Activated CD4-positive, CD25-positive, alpha-beta regulatory T cell treated with anti-CD3 and anti-CD28 coated beads, Interleukin-2, amount 50 U/mL, for 24 hours (primary cell): ENCODE measurements around the gene PKMYT1.

ENCODE experiments used
- ATAC-seq, 2 donors: fragments of 150-1000 bp; cut with Tn5 transposase; one replicate each; pipeline ENCODE4 v1.10.0; 2021; ENCODE audit warnings: mild to moderate bottlenecking in 1 of 2, moderate library complexity in 1 of 2

The PKMYT1 gene

DNA sequence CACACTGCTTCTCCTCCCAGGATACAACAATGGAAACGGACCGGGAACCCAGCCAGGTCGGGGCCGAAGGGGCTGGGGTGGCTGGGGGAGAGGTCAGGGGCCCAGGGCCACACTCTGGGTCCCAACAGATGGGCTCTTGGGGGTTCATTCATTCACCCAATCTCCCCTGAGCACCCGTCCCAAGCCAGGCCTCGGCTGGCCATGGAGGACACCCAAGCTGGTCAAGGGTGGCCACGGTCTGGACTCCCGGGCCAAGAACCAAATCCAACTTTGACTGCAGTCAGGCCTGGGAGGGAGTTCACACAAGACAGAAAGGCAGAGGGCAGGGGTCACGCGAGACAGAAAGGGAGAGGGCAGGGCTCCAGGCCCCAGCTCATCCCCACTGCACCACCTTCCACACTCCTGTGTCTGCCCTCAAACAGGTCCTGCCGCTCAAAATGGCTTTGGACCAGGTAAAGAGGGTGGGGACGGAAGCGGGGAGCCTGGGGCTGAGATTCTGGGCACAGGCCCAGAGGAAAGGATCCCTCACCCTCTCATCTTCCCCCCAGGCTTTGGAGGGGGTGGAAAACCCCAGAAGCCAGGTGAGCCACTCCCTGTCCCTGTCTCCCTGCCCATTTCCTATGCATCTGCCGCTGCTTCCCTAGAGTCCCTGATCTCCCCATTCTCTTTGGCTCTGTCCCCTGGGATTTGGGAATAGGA lies 12.3 kb upstream of the PKMYT1 start:
- ATAC-seq: no peak

DNA sequence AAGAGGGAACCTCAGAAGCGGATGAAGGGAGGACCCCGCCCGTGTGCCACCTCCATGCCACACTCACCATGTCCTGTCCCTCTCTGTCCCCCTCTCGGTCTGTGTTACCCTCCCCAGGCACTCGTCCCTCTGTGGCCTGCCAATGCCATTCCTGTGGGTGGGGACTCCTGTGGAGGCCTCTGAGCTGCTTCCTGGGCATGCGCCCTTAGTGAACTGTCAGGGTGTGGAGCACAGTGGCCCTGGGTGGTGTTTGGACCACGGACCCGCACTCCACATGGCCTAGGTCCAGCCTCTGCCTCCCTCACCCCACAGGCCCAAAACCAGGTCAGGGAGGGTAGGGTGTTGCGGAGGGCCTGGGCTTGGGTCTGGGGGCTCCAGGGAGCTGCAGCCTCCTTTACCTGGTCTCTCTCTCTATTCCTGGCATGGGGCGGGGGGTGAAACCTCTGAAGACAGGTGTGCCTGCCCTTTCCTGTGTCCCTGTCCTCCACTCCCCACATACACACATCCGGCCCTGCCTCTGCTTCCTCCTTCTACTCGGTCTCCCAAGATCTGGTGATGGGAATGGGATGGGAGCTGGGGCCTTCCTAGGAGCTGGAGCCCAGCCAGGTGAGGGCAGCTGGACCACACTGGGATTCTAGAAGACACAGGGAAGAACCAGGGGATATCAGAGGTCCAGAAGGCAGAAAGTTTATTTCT lies 11.5 kb upstream of the PKMYT1 start:
- ATAC-seq: no peak

DNA sequence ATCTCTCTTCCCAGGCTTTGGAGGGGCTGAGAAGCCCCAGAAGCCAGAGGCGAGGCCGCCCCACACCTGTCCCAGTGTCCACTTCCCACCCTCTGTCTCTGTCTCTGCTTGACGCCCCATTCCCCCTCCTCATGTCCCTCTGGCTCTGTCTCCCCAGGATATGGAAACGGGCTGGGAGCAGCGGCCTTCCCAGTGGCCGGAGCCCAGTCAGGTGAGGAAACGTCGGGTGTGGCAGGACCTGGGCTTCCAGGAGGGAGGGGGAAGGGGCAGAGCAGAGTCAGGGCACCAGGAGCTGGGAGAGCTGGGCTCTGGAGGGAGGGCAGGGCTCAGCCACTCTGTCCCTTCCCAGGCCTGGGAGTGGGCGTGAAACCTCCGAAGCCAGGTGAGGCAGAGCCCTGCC lies 10.6 kb upstream of the PKMYT1 start:
- no peak for ATAC-seq

DNA sequence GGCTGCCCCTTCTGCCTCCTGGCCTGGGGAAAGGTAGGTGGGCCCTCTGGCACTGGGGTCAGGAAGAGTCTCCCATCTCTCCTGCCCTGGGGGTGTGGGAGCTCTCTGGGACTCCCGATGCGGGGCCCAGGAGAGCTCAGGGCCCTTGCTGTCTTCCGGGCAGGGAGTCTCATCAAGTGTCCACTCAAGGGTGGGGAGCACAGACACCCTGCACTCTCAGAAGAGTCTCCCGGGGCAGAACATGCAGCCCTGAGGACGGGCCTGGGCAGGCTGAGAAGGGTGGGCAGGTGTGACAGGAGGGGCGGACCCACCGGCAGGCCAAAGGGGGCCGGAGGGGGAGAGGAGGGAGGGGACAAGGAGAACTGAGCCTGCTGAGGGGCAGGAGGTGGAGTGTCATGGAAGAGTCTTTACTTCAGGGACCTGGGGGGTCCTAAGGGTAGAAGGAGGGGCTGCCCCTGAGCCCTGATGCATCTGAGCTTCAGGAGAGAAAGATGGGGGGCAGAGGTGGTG lies 8.4 kb upstream of the PKMYT1 start:
- no peak for ATAC-seq

DNA sequence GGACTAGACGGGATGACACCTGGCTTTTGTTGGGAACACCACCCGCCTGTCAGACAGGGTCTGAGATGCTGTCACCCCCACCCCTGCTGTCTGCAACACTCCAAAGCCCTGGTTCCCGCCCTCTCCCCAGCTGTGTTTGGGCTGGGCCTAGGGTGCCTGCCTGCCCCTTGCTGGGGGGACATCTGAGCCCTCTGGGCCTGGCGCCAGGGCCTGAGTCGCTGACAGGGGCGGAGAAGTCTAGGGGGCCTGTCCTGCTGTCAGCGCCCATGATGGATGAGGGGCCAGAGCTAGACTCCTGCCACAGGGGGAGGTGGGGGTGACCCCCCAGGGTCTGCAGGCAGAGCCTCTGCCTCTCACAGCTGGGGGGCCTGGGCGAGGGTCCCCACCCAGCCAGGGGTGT lies 7.6 kb upstream of the PKMYT1 start:
- no peak for ATAC-seq

DNA sequence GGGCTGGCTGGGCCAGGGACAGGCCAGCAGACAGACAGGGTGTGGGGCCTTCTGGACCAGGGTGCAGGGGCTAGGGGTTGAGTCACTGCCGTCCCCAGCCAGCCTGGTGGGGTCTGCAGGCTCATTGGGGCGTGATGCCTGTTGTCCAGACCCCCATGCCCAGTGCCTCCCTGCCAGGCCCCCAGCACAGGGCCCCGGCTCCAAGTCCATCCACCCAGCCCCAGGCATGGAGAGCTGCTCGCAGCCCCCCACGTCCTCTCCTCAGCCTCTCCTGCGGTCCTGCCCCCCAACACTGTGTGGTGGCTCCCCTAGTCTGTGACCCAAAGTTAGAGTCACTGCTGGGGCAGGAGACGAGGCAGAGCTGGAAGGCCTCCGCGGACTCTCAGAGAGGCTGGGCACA lies 7.0 kb upstream of the PKMYT1 start:
- no peak for ATAC-seq

DNA sequence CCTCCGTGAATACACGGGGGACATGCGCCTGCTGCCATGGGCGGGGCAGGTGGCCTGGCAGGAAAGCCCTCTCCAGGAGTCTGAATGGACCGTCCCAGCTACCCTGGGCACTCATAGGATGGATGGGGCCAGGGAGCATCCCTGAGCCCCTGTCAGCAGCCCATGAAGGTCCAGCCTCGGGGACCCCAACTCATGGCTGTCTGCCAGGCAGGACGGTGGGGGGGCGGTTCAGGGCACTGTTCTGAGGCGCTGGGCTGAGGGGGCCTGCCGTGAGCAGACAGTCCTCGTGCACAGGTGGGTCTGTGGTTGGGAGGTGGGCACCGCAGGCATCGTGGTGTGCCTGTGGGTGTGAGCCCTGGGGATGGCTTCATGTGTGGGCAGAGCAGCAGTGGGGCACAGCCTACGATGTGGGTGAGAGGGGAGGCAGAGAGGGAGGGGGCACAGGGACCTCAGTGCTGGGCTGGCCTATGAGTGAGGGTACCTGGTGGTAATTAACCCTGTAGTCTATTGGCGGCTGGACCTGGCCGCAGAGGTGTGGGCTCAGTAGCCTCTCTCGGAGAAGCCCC lies 6.5 kb upstream of the PKMYT1 start:
- ATAC-seq: no peak

DNA sequence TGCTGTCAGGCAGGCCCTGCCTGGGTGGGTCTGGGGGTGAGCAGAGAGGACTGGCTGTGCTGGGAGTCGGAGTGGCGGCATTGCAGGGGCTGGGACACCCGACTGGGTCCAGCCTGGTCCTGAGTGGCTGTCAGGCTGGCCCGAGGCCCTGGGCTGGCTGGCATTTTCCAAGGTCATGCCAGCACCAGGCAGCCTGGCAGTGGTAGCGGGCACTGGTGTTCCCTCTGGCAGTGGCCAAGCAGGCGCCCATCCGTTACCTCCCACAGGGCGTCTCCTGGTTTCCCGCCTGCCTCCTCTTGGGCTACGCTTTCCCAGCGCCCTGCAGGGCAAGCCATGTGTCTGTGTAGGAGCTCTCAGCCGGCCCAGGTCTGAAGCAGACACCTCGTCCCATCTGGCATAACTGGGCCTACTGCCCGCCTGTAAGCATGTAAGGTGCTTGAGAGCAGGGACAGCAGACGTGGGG lies 5.7 kb upstream of the PKMYT1 start:
- ATAC-seq: no peak

DNA sequence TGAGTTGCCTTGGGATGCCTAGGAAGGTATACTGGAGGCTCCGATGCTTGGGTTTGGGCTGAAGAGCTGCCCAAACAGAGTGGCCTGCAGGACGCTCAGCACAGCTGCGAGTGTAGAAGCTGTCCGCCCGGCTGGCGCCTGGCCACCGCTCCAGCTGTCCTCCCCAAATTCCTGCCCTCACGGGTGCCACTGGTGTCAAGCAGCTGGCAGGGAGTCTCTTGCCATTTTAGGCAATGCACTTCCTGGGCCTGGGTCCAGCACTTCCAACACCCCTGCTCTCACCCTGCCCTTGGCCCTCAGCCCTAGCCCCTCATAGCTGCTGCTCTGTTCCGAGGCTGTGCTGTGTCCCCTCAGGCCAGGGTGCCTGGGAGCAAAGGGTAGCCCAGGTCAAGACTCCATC lies 5.2 kb upstream of the PKMYT1 start:
- no peak for ATAC-seq

DNA sequence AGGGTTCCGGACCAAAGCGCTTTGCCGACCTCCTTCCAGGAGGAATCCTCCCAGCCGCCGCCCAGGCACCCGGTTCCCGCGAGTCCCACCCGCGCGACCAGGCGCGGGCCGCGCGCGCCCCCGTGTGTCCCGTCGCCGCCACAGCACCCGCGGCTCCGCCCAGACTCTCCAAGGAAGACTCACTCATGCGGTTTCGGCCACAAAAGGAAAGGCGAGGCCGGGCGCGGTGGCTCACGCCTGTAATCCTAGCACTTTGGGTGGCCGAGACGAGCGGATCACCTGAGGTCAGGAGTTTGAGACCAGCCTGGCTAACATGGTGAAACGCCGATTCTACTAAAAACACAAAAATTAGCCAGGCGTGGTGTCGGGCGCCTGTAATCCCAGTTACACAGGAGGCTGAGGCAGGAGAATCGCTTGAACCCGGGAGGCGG lies 3.5 kb upstream of the PKMYT1 start:
- peak; percentile 58 to 61 for ATAC-seq

DNA sequence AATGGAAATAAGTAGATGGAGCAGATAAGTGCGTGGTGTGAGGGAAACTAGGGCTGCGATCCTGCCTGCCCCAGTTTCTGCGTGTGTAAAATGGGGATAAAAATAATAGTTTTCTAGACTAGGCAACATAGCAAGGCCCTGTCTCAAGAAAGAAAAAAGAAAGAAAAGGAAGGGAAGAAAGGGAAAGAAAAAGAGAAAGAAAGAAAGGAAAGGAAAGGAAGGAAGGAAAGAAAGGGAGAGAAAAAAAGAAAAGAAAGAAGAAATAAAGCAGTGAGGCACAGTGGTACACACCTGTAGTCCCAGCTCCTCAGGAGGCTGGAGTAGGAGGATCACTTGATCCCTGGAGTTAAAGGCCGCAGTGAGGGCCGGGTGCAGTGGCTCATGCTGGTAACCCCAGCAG lies 2.2 kb upstream of the PKMYT1 start:
- ATAC-seq: no peak

DNA sequence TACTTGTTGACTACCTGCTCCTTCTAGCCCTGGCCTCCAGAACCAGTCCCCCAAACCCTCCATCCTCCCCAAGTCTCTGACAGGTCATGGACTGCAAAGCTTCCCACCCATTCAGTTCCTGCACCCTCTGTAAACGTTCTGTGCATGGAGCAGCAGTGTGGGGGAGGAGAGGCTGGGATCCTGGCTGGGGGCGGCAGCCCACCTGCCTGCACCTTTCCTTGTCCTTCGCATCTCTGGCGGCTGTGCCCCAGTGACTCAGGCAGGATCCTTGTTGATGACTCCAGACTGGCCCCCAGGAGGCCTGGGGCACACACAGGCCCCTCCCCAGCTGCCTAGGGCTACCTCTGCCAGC lies 1.6 kb upstream of the PKMYT1 start:
- no peak for ATAC-seq

DNA sequence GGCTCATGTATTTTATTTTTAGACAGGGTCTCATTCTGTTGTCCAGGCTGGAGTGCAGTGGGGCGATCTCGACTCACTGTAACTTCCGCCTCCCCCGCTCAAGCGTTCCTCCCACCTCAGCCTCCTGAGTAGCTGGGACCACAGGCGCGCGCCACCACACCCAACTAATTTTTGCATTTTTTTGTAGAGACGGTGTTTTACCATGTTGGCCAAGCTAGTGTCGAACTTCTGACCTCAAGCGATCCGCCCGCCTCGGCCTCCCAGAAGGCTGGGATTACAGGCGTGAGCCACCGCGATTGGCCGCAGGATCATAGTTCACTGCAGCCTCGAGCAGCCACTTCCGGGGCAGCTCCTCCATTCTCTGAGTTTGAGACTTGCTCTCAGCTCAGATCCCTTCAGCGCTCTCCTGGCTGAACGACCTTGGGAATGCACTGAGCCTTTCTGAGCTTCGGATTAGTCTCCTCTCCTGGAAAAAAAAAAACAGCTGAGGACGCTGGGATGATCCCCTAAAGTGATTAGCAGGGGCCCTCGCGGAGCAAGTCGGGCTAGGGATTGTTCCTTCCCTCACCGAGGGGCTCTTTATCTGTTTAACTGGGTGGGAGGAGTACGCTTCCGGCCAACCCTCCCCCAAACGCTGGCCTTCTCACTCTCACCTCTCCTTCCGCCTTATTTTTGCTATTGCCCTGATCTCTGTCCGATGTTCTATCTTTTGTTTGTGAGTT lies 1.1 kb upstream of the PKMYT1 start:
- ATAC-seq: no peak

DNA sequence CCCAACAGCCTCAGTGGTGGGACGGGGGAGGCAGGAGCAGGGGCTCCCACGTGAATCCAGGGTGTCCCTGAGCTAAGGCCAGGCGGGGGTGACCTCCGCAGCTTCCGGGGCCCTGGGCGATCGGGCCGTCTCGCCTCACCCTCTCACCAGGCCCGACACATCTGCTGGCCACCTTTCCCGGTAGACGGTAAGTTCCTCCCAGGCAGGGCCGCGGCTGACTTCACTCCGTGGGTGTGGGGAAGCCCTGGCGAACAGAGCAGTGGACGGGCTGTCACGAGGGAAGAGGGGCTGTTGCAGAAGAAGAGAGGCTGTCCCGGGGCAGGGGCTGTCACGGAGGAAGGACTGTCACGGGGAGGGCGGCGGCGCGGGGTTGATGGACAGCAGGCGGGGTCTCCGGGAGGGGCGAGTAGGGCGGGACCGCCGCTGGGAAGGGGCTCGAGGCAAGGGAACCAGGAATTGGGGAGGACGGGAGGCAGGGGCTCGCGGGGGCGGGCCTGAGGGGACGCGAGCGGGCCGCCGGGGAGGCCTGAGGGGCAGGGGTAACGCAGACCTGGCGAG lies 498 bp downstream of the PKMYT1 start:
- no peak for ATAC-seq

DNA sequence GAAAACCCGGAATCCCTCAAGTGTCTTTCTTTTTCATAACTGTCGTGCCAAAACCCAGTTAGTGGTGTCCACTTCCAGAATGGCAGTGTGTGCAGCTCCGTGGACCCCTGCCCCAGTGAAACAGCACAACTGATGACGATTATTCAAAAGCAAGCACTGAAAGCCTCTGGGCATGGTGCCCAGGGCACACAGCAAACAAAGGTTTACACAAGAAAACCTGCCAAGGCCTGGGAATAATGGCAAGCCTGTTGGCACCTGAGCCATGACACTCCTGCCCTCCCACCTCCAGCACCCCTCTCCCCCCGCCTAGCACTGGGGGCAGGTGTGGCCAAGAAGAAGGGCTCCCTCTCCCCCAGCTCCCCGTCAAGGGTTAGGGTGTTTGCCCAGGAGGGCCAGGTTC lies 2.8 kb downstream of the PKMYT1 start:
- ATAC-seq: no peak

DNA sequence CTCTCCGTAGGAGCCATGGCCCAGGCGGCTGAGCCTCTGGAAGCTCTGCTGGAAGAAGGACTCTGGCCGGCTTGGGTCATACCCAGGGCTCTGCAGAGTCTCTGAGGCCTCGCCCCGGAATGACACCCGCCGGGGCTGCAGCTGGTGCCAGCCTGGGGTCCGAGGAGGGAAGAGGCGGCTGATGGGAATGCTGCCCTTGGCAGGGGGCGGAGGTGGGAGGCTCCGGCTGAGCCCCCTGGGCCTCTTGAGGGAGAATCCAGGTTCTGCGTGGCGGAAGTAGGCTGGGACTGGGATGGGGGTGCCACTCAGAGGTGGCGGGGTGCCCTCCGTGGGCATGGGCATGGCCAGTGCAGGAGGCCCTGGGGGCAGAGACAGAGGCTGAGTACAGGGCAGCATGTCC lies 3.6 kb downstream of the PKMYT1 start:
- ATAC-seq: no peak

DNA sequence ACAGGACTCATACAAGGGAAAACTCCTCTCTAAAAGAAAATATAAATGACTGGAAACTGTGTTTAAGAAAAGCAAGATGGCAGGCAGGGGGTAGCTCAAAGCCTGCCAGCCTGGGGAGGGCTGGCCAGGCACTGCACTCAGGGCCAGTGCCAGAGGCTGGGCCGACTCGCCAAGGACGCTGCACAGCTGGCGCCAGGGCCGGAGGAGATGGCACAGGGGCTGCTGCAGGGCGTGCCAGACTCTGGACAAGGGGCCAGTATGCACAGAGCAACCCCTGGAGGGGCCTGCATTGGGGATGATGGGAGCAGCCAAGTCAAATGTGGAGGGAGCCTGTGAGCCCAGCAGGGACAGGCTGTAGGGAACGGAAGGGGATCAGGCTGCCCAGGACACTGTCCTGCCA lies 4.0 kb downstream of the PKMYT1 start:
- ATAC-seq: no peak

DNA sequence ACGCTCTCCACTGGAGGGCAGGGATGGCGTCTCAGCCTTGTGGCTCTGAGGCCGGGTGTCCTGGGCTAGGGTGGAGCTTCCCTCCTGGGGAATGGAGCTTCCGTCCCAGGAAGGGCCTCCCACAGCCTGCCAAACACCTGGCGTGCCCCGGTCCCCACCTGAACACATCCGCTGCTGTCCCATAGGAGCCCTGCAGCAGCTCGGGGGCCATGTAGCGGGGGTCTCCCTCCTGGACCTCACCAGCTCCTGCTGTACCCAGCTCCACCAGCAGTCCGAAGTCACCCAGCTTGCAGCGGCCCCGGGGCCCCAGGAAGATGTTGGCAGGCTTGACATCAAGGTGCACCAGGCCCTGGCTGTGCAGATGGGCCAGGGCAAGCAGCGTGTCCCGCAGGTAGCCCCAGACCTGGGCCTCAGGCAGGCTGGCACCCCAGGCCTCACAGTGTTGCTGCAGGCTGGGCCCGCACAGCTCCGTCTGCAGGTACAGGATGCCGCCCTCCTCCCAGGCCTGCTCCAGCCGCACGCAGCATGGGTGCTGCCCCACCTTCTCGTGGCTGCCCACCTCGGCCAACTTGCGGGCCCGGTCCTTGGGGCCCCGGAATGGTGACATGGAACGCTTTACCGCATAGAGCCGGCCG lies 5.0 kb downstream of the PKMYT1 start:
- ATAC-seq: no peak

DNA sequence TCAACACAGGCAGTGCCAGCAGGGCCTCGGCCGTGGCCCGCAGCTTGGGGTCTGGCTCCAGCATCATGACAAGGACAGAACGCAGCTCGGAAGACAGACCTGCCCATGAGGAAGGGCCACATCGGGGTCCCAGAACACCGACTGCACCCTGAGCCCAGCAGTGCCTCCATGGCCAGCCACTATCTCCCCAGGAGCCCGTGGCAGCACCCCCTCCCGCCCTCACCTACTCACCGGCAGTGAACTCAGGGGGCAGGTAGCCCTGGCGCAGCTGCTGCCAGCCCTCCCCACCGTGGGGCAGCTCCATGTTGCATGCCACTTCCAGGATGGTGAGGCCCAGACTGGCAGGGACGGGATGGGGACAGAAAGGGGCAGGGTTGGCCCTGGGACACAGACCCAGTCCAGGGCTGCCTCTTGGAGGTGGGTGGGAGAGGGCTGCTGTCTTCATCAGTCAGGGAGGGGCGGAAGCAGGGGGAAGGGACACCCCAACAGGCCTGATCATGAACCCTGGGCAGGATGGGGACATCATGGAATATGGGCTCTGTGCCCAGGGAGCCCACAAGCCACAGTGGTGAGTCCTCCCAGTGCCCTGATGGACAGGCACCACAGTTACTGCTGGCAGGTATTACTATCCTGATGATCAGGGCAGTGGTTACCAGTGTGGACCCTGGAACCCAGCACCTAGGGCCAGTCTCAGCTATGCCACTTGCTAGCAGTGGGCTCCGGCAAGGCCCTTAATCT lies 5.8 kb downstream of the PKMYT1 start:
- no peak for ATAC-seq

DNA sequence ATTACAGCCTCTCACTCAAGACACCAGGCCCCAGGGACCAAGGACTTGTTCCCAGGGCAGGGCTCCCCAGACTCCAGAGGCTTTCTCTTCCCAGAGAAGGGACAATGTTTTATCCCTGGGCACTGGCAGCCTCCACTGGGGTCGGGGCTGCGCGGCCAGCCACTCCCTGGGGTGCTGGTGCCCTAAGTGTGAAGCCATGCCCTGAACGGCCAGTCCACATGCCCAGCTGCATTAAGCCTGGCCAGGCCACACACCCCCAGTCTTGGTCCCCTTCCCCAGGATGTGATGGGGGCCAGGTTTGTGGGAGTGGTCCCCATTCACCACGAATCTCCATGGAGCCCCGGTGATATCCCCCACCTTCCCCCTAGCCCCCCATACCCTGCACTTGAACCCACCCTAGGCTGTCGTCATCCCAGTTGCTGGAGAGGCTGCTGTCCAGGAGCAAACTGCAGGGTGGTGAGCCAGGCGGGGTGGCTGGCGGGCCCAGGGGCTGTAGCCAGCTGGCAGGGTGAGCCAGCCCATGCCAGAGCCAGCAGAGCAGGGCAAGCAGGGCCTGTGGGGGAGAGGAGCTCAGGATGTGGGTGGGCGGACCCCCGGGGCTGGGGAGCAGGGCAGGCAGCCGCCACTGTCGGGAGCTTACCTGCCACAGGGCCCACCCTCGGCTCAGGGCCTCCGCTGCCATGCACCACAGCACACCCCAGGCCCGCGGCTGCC lies 6.5 kb downstream of the PKMYT1 start:
- no peak for ATAC-seq

DNA sequence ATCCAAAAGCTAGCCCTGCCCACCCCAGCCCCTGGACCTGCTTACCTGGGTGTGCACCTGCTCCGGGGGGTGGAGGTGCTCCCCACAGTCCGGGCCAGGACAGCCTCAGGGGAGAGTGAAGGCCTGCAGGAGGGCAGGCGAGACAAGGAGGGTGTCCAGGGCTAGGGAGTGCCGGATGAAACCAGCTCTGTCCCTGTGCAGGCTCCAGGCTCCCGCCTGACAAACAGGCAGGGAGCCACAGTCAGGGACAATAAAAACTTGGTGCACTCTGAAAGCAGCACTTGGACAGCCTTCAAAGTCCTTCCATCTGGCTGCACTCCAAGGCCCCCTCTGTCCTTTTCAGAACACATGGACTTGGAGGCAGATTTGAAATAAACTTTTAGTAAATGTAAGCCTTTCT lies 7.2 kb downstream of the PKMYT1 start:
- no peak for ATAC-seq
